Inflammatory macrophage treated with lipopolysaccharide for 1 hour (primary cell): Measurements from ENCODE around the gene NR5A2.

Source experiments
- DNase-seq, 2 donors: peaks; one replicate each; pipeline ENCODE4 v3.0.0-alpha.2; 2020 to 2022

The NR5A2 gene

DNA sequence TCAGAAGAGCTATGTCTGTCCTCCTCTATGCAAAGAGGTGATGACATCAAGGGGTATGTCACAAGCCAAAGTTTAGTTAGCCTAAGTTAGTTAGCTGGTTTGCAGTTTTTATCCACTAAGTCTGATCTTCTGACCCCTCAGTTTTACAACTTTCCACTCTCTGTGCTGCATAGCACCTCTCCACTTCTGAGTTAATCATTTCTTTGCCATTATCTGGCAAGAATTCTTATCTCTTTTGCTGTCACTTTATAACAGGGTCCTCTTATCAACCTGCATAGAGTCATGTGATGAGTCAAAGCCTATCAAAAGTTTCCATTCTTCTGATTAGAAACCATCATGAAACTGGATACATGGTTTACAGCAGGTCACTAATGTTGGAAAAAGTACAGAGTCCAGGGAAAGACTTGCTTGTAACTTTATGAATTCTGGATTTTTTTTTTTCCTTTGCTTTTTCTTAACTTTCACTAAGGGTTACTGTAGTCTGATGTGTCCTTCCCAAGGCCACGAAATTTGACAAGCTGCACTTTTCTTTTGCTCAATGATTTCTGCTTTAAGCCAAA, at the start of gene NR5A2:
NR5A2 (plus strand) TSS at position 447 of the 560 bp plus-strand sequence. CDS start 138 bp downstream, outside the sequence.
- no peak for DNase-seq

DNA sequence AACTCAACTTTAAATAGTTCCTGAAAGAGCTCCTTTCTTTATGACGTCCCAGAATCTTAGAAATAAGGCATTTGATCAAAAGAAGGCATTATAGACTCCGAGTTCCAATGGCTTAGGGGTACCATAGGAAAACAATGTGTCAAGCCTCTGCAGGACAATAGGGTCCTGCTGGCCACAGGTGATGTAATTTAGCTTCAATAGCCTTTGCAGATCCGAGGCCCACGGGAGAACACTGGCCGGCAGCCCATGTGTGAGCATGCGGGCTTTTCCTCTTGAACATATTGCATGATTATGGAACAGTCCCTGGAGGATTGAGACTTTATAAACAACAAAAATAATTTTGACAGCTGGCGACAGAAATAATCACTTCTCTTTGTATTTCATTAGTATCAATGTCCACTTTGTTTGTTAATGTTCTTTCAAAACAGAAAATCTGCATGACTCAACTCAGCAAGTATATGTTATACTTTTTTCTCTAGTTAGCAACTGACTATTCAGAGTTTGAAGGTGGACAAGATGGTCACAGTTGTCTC, 49.0 kb upstream of the NR5A2 start:
- DNase-seq, result no peak

DNA sequence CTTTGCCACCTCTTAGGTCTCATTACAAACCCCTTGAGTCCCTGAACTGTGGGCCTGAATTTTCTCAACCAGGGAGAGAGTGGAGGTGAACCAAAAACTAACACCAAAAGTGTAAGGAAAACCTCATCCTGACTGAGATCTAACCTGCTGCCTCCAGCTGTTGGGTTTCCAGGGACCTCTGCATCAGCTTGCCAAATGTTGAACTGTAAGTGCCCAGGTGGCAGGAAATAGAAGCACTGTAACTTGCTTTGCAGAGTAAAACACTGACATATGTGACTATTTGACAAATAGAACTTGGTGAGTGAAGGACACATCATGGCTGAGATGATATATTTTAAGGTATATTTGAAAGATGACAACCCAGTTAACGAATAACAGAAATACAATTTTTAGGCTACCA, 48.4 kb upstream of the NR5A2 start:
- DNase-seq, result no peak

DNA sequence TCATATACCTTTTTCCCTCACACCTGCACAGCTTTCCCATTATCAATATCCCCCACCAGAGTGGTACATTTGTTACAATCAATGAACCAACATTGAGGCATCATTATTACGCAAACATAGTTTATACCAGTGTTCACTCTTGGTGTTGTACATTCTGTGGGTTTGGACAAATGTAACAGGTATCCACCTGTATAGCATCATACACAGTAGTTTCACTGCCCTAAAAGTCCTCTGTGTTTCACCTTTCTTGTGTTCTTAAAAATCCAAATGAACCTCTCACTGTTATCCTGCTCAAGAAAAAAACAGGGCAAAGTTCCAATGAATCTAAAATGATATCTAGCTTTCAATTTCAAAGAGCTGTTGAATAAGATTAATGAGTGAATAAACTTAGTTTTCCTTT, 45.9 kb upstream of the NR5A2 start:
- DNase-seq, result no peak

DNA sequence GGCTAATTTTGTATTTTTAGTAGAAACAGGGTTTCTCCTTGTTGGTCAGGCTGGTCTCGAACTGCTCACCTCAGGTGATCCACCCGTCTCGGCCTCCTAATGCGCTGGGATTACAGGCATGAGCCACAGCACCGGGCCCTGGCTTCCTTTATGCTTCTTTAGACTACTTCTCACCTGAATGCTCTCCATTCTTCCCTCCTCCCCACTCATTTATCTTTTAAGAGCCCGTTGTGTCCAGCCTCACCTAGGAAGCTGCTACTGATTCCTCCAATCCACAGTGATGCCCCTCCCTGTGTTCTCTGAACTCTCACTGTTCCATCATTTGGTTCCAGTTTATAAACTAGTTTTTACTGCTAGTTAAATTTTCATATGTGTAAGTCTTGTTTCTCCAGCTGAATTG, 44.9 kb upstream of the NR5A2 start:
- no peak for DNase-seq

DNA sequence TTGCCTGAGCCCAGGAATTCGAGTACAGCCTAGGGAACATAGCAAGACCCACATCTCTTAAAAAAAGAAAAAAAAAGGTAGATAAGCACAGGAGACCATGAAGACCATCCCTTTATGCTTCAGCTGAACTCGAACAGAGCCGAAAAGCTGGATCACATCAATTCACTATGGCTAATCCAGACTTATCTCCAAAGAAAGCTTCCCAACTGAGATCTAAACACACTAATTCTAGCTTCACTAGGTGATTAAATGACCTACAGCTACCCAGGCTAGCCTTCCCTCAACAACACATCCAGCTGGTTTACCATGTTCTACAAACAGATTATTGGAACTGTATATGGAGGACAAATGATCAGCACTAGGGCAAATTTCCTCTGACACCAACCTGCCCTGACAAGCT, 44.0 kb upstream of the NR5A2 start:
- DNase-seq, result no peak

DNA sequence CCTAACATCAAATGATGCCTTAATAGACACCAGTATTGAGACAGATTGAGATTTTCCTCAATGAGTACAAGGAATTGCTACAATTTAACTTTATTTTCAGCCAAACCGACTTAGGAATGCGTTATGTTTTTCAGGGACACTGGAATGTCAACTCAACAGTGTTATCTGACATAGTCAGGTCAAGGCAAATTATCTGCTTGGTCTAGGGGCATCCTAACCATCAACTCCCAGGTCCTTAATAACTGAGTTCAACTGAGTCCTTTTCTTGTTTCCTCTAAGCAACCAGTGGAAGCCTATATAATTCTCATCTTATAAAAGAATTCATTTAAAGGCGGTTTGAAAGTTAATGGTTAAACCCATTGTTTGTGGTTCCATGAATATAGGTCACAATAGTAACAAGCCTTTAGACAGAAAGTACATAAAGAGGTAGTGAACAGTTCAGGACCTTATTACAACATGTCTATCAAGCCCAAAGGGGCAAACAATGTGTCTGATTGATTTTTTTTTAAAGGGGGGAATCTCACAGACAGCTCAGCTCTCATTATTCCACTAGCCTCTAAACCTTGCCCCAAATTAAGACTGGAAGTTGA, 32.3 kb upstream of the NR5A2 start:
- DNase-seq, result no peak

DNA sequence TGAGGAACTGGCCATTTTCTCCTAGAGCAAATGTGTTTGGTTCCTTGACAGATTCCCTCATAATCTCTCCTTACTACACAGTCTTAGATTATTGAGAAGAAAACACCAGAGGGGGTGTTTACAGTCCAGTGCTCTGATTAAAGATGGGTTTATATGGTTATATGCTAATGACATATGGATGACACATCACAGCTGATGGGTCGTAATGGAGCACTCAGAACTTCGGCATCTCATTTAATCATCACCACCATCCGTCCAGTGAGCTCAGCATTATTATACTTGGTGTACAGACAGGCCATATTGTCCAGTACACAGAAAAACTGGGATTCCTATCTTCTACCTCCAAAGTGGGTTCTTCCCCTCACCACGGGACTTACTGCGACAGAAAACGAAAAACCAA, 22.3 kb upstream of the NR5A2 start:
- DNase-seq, result no peak

DNA sequence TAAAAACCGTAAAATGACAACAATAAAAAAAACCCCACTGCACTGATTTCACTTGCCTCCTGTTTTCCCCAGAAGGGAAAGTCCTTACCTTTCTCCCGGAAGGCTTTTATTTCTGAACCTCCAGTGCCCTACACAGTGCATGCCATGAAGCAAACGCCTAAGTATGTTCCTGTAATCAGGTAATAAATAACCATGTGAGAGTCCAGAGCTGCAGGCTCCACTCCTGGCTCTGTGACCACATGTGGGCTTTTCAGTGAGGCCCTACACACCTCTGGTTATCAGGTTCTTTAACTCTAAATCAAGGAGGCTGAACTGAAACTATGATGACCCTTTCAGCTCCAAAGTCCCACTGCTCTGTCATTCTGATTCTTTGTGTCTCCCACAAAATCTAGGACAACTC, 20.8 kb upstream of the NR5A2 start:
- DNase-seq, result no peak

DNA sequence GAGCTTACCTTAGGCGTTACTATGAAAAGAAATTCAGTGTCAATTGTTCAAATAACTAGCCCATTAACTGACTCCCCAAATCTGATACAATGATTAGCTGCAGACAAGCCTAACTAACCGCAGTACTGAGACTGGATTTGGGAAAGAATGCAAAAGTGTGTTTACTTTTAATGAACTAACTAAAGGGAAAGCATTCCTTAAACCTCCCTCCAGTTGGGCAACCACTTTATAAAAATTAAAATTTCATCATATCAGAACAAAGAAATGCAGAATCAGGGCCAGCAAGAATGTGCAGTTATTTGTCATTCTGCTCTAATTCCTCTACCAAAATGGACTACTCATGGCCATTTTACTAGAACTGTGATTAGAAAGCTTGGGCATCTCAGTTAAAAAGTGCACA, 11.7 kb upstream of the NR5A2 start:
- no peak for DNase-seq

DNA sequence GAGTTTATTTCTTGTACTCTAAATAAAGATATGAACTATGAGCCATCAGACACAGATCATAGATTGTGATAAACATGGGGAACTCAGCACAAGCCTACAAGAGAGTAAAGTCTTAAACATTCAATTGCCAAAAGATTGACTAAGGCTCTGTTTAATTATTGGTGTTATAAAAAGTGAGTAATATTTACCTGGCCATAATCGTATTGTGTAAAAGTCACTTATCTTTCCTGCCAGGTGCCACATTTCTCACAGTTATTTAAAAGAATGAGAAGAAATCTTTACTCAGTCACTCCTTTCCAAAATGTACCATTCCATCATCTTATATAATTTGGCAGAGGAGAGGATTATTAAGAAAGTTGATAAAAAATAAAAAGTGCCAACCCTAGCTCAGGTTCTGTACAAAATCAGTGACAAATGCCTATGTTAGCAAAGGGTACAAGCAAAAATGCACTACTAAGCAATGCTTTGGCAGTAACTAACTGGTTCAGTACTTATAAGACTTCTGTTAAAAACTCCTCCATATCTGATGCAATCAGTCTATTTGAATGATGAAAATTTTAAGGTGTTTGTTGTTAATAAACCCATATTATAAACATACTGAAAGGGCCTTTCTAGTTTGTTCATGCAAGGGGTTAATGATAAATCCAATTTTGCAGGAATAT, 5.8 kb upstream of the NR5A2 start:
- DNase-seq, result no peak

DNA sequence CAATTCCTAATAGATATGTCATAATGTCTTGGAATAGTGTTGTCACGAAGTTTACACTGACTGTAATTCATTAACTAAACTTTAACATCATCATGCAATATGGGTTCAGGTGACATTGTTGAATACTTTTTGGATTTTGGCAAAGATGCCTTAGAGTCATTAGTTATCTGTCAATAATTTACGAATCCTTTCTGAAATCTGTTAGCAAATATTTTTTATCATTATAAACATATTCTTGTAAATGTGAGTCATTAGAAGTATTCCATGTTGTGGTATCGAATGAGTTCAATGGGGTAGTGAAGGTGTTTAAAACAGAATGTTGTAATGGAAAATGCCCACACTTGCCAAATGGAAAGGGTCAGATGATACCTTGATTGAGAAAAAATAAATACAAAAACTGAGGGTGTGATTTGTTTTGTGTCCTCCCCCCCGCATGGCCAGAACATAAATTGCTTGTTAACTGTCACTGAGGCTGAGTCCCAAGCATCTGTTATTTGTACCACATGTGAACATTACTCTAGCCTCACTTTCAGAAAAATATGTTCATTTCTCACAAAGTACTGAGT, 5.2 kb upstream of the NR5A2 start:
- no peak for DNase-seq

DNA sequence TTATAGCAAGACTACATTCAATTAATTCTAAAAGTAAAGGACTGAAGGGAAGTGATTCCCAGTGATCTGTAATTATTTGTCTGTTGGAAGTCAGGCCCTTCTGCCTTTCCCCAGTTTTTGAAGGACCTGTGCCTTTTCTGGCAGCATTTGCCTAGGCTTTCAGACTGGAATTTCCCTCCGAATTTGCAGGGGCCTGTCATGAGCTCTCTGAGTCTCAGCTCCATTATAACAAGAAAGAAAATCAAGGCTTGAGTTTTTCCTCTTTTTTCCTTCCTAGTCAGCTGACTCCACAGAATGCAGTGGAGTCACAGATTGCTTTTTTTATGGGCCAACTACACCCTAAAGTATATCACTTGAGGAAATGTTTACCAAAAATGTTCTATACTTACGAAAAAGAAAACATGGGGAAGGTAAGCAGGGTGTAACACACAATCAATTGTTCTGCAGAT, 1.1 kb downstream of the NR5A2 start:
- DNase-seq, result peak in 1 of 2 donors; percentile 15

DNA sequence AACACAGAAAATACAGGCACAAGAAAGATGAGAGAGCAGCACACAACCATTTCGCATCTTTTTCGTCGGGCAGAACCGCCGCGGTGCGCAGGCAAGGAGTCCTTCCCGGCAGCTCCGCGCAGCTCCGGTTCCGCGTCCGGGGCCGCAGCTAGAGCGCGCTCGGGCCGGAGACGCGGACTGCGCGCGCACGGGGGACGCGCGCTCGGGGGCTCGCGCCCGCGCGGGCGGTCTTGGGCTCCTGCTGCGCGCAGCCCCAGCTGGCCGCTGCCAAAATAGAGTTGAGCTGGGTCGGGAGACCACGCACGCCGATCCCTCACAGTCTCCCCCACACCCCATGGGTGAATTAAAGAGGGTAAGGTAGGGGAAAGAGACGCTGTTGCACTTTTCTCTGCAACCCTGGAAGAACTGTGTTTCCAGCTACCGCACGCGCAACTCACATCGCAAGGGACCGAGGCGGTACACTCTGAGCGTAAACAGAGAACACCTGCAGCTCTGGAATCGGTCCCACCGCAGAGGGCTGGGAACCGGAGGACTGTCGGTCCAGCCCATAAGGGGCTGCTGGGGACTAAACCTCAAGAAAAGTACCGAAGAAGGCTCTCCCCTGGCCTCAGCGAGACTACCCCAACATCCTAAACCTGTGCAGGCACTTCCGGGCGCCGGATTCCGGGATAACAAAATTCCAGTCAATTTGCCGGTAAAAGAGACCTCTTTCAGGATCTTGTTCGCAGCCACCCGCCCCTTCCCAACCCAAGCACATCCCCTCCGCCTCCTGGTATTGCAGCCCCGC, 1.7 kb downstream of the NR5A2 start:
- DNase-seq, result peak; percentile 10 to 30

DNA sequence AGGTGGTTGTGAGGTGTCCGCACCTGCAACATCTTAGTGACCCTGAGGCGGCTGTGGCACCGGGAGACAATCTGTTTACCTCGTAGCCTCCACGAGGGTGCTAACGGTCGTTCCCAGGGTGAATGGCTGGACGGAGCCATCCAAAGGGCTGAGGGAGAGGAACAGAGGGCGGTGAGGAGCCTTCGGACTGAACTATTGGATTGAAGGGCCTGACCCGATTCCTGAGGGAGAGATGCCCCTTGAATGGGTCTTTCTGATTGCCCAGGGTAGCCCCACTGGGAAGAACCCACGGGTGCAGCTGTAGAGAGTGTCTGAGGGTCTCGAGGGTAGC, 2.3 kb downstream of the NR5A2 start:
- no peak for DNase-seq

DNA sequence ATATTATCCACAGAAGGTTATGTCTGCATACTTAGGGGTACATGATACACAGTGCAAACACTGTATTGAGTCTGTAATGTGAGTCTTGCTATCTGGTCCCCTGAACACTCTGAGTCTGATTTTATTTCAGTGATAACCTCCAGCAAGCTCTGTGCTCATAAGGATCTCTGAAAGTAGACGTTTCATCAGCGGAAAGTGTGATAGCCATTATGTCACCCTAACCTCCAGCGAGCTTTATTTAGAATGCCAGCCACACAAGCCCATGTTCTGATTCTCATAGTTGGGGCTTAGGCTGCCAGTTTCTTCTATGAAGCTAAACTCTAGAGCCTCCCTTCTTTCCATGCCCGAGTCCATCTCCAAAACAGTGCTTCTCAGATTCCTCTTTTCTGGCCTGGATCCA, 3.3 kb downstream of the NR5A2 start:
- no peak for DNase-seq

DNA sequence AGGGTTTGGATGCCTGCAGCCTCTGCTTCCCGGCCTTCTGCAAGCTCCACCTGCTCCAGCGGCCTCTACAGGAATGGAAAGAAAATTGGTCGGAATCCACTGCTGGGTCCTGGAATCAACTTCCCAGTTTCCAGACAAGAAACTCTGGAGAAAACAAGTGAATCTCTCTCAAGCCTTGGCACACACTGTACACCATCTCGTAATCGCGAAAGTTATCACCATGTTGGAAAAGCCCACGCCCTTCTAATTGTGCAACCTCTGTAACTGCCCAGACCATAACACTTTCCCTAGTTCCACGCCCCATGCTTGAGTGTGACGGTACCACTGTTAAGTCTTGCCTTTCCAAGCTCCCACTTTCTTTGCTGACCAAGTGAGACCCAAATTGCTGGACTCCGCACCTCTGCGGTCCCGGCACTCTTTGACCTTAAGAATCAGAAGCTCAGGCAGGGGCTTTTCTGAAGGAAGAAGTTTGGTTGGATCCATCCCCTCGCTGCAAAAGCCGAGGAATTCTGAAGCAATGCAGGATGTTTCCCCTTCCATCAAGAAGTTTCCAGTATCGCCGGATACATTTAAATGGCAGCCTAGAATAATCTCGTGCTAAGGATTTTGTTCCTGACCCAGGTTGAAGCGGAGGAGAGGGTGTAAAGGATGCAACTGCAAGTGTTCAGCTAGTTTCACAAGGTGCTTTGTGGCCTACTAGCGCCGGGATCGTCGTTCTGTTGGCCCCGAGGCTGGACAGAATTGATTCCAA, 6.2 kb downstream of the NR5A2 start:
- DNase-seq, result peak; percentile 17 to 32

DNA sequence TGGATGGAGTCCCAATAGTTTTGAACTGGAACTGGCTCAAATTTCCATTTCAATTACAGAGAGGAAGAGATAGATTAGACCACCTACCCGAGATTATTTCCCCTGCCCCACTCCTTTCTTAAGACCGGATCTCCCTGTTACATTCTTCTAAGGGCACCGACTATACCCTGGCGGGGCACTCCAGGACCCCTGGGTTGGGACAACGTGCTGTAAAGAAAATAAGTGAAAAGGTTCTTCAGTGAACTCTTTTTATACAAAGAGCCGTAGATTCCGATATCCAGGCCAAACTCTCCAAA, 6.7 kb downstream of the NR5A2 start:
- no peak for DNase-seq

DNA sequence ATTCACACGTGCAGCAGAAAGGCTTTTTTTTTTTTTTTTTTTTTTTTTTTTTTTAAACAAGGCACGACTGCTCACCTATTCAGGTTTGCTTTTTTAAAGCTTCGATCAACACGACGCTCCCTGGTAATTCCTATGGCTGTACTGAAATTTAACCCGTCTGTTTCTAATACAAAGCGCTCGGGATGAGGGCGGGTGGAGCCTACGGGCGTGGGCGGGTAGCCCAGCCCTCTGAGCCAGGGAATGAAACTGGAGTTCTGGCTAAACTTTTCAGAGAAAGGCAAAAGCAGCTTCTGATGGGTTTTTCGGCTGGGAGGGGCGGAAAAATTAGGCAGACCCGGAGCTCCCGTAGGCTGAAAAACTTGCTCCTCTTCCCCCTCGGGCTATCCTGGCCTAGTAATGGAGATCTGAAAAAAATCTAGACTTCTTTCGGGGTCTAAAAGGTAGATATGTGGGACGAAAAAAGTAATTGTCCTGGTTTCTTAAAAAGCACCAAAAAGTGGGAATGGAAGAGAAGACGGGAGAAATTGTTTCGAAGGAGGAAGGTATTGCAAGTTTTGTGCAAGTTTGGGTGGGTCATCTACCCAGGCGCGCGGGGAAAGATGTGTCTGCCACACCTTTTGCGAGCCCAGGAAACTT, 7.4 kb downstream of the NR5A2 start:
- DNase-seq, result no peak

DNA sequence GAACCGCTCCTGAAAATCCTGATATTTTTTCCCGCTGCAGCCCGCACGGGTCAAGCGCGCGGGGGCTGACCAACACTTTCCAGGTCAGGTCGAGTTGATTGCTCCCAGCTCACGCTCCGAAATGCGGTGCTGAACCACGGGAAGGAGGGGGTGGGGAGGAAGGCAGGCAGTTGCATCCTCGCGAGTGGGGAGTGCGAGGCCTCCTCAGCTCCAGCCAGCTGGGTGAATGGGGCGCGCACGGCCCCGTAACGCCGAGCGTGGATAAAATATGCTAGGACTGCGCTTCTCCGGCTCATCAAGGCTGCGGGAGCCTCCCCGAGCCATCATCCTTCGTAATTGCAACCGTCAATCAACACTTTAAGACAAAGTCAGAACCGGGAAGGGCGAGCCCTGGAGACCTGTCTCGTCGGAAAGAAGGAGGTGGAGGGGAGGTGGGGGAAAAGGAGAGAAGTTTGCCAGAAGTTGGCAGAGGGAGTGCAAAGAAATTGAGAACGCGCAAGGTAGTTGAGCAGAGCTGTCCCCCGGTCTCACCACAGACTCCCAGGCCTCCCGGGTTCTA, 8.0 kb downstream of the NR5A2 start:
- DNase-seq, result no peak

DNA sequence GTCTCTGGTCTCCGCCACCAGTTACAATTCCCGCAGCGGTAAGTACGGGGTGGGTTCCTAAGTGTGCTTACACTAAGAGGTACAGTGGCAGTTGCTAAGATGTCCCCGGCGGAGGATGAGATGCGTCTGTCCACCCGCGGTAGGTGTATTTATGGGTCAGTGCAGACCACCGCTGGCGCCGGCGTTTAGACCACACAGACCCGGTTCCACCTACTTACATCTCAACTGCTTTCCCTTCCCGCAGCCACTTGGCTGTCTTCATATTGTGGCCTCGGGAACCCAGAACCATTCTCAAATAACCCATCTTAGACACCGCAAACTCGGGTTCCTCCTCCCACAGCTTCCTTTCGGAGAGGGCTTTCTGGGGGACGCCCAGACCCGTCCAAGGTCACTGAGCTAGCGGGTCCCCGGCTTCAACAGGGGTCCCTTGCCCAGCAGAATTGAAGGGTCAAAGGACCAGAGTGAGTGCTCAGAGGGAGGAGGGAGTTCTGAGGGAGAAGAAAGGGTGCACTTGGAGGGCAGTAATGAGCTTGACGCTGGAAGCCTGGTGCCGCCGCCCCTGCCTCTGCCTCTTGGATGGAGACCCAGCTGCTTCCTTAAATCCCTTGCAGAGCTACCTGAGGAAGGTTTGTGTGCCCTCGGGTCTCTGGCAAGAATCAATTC, 8.6 kb downstream of the NR5A2 start:
- no peak for DNase-seq
